Activated CD8-positive, alpha-beta memory T cell treated with anti-CD3 and anti-CD28 coated beads, Interleukin-2, amount 50 U/mL, for 4 hours (primary cell): ENCODE measurements around the gene FGFBP1.
A peak's percentile ranks its signal among the peaks of the same experiment; 100 is the strongest.

Source experiments
- DNase-seq: peaks from one replicate; pipeline ENCODE4 v3.0.0-alpha.2; 2020

The FGFBP1 gene

DNA sequence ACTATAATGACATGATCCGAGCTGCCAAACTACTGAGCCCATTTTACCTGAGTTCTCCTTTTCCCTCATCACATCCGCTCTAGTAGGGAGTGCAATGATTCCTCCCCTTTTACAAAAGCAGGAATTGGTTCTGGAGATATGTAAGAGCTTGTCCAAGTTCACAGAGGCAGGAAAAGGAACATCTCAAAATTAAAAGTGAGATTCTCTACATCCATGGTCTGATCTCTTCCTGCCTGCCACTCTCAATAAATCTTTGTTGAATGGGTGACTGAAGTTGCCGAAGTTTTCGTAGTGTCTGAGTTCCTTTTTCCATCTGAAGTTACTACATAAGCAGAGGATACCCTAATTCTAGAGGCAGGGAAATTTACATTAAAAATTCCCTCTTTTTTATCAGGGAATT is at the start of gene FGFBP1:
Gene FGFBP1, minus strand, starts transcription at position 101 of the 400 bp plus-strand sequence. CDS start 2,108 bp downstream, outside the sequence.
- no peak for DNase-seq

- DNase-seq: no peak
Observed at GRCh38 chr4:15988222-15988621, 49.7 kb upstream of the FGFBP1 start.

DNA sequence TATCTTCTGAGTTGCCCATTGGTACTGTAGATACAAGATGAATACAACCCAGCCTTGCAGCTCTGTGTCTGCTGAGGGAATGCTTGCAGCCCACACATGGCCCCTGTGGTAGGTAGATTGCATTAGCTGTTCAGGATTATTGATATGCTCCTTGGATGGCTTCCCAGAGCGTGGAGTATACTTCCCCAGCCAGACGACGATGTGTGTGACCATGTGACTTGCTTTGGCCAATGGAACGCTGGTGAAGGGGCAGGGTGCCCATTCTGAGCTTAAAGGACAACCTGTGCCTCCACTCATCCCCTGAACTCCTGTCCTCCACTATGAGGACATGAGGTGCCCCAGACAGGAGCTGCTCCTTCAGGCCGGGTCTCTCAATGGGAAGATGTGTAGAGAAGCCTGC is 48.4 kb upstream of the FGFBP1 start:
- no peak for DNase-seq

DNA sequence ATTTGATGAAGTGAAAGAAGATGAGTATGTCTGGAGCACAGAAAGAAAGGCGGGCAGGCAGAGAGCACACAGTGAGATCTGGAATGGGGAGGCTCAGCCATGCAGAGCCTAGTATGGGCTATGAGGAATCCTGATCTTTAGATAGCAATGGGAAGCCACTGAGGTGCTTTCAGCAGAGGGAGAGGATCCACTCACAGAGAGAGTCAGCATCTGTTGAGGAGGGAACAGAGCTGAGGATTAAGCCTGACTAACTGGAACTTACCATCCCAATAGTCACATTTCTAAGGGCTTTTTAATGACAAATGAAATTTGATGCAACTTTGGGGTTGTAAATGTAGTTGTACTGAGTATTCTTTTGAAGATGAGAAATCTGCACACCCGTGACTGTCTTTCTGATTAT is 45.1 kb upstream of the FGFBP1 start:
- DNase-seq: no peak

DNA sequence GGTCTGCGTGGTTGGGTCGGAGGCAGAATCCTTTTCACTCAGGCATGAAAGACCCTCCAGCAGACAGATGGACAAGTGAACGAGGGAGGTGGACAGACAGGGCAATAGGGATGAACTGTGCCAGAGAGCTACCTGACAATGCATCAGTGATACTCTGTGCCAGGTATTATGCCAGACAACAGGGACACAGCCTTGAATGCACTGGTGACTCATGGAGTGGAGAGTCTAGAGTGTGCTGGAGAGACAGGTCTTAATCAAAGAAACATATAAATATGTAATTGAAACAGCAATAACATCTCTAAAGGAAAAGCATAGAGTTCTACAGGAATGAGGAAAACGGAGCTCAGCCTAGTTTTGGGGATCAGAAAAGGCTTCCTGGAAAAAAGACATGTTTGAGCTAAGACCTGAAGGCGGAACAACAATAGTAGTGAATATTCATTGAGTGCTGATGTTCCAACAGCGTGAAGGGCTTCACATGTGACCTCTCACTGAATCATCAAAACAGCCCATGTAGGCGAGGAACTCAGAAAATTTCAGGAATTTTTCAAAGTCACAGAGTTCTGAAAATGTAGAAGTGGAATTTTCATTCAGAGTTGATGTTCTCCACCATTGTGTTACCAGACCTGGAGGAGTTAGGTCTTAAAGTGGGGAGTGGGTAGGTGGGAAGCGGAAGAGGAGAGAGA is 44.4 kb upstream of the FGFBP1 start:
- no peak for DNase-seq

GRCh38 chr4:15976456-15977447 is 38.2 kb upstream of the FGFBP1 start:
- no peak for DNase-seq

GRCh38 chr4:15971068-15971801 is 32.7 kb upstream of the FGFBP1 start:
- no peak for DNase-seq

DNA sequence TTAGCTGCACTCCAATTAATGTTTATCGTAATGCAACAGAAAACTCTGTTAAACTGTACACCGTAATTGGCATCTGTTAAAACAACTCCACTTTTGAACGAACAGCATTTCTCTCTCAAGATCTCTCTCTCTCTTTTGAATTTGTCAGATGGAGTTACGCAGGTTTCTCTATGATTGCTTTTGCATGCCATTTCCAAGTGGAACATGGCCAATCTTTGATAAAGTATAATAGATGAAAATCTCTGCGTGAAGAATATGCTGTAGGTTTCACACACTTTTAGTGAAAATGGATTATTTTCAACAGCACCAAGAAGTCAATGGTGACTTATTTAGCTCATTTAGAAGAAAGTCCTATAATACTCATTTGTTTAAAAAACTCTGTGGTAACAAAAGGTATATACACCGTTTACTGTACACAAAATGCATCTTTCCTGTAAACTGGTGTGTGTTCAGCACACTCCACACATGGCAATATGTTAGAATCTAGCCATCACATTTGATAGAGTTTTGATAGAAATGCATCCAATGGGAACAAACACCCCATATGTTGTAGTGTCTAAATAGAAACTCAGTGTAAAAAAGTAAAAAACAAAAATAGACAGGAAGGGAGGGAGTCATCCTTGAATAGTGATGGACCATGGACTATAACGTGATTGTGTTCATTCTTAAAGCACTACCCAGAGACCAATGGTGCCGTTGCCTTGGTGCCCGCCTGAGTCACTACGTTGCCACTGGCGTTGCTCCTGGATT is 30.2 kb upstream of the FGFBP1 start:
- DNase-seq: no peak

GRCh38 chr4:15965325-15965724 is 26.8 kb upstream of the FGFBP1 start:
- no peak for DNase-seq

DNA sequence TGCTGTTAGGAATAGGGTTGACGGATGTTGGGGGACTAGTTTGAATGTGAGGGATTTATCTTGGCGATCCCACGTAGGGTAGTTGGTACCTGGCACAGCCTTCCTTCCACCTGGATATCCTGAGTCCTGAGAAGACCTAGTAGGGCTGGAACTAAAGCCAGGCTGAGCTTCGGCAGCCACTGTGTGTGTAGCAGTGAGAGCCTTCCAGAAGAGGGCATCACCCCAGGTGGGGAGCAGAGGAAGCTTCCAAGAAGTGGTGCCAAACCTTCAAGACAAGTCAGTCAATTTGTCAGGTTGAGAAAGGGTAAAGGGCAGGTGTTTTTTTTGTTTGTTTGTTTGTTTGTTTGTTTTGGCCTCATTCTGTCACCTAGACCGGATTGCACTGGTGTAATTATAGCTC is 25.6 kb upstream of the FGFBP1 start:
- DNase-seq: no peak

- DNase-seq: peak; percentile 31
Observed at GRCh38 chr4:15963576-15963975, 25.0 kb upstream of the FGFBP1 start.

DNA sequence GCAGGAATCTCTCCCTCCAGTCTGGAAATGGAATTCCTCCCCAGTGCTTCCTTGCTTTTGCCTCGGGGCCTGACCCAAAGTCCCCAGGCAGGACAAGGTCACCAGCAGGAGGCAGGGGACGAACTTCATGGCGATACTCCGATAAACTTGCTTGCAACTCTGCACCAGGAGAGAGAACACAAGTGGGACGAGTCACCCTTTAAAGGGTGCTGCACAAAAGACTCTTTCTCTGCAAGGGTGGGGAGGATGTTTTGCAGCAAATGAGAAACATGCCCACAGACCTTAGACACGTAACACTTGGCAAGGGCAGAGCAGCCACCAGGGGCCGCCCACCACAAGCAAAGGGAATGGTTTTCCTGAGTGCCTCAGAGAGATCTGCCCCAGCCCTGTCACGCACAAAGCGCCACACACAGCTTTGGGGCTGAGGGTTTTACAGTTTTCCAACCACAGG is 24.5 kb upstream of the FGFBP1 start, which contains the start of gene FGFBP2:
Gene FGFBP2, minus strand, starts transcription at position 175 of the 451 bp plus-strand sequence. Its CDS starts 46 bp downstream, at position 129.
- DNase-seq: peak; percentile 72

DNA sequence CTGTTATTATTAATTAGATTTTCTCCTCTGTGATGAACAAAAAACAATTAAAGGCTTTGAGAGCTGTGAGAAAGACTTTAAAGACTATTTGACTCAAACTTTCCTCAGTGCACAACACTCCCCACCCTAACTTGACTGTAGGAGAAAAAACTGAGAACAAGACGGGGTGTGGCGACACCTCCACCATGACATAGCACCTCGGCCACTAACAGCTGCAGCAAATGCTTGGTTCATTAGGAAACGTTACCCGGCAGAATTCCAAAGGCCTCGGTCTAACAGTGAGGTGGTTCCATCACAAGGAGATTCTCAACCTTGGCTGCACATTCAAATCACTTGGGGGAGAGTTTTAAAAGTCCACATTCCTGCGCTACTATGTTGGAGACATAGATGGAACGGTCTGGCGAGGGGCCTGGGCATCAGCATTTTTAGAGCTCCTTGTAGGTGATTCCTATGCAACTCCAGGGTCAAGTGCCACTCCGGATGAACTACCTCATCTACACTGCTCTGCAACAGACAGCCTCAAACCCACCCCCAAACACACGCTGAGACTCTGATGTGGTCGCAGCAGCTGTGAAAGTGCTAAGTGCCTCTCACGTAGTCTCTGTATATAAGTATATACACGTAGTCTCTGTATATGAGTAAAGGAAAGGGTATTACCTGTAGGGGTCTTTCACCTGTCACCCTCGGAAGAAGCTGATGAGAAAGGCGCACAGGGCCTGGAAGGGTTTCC is 23.4 kb upstream of the FGFBP1 start:
- peak; percentile 36 for DNase-seq

DNA sequence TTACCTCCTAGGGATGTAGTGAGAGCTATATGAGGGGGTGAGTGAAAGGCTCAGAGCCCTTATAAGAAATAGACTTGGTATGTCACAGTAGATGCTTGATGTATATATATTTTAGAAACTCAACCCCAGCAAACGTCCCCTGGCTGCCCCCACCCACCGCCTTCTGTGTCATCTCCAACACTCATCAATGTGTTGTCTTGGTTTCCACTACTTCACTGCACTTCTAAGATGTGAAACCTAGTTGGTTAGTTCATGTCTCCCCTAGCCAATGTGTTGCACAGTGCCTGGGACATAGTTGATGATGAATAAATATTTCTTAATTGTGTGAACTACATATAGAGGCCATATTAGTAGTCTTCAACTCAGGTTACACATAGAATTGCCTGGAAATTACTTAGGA is 20.0 kb upstream of the FGFBP1 start:
- DNase-seq: no peak

GRCh38 chr4:15956179-15956850 is 17.8 kb upstream of the FGFBP1 start:
- DNase-seq: peak; percentile 80

GRCh38 chr4:15955670-15956069 is 17.1 kb upstream of the FGFBP1 start:
- no peak for DNase-seq

DNA sequence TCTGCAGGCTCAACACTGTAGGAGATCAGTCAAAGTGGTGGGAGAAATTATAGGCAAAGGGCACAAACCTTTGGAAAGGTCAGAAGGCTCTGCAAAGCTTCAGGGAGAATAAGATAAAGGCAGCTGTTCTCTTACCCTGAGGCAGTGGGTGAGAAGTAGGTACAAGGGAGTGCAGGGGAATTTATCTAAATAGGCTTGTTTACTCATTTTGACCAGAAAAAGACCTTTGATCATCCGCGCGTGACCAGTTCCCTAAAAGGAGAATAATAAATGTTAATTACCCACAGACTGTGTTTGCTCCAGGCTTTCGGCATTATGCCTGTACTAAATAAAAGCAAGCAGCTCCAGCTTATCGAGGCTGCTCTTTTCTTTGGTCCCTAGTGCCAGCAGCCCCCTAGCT is 15.1 kb upstream of the FGFBP1 start:
- DNase-seq: no peak

- DNase-seq: no peak
Observed at GRCh38 chr4:15951781-15952180, 13.2 kb upstream of the FGFBP1 start.

- no peak for DNase-seq
Observed at GRCh38 chr4:15948826-15949225, 10.3 kb upstream of the FGFBP1 start.

DNA sequence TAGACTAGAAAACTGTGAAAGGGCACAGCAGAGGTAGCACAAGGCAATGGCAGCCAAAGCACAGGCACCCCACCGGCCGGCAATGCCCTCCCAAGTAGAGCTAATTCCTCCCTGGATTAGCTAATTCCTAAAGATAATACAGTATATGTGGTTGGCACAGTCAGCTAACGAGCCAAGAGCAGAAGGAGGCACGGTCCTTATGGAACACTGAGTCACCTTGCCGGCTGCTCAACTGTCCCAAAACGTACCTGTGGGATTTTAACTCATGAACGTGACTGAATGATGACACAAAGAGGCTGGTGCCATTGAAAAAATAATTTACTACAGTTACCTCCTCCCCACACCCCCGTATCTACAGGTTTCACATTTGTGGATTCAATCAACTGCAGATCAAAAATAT is 9.1 kb upstream of the FGFBP1 start:
- DNase-seq: no peak

DNA sequence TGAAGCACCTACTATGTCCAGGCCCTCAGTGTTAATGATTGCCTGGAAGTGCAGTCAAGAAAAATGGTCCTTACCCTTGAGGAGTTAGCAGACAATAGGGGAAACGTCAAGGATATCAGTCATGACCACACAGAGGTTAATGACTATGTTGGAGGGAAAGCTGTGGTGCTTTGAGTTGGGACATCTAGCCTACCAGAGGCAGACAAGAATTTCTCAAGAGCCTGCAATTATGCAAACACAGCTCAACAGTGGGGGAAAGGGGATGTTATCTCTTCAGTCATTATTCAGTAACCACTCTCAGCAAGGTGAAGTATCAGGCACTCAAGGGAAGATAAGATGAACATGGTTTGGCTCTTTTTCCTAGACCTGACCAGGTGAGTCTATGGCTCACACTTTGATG is 7.0 kb upstream of the FGFBP1 start:
- DNase-seq: no peak
